A549 treated with CpdA at 1 μM for 4 hours (cell line): ENCODE measurements around the gene BLTP3A. TPM values are rescaled to one million over a fixed set of nuclear protein-coding genes. Genes with fewer than 3 reads are reported as not detected.

Experiments used
- total RNA-seq: library from RNA; stranded (reverse); fragments of 200-300 nt; extraction: Qiagen RNA extraction; gene quantifications from 5 replicates; pipeline ENCODE4 v1.2.3, GENCODE V29; 2022; ENCODE audit warnings: low read depth

Gene BLTP3A, protein sequence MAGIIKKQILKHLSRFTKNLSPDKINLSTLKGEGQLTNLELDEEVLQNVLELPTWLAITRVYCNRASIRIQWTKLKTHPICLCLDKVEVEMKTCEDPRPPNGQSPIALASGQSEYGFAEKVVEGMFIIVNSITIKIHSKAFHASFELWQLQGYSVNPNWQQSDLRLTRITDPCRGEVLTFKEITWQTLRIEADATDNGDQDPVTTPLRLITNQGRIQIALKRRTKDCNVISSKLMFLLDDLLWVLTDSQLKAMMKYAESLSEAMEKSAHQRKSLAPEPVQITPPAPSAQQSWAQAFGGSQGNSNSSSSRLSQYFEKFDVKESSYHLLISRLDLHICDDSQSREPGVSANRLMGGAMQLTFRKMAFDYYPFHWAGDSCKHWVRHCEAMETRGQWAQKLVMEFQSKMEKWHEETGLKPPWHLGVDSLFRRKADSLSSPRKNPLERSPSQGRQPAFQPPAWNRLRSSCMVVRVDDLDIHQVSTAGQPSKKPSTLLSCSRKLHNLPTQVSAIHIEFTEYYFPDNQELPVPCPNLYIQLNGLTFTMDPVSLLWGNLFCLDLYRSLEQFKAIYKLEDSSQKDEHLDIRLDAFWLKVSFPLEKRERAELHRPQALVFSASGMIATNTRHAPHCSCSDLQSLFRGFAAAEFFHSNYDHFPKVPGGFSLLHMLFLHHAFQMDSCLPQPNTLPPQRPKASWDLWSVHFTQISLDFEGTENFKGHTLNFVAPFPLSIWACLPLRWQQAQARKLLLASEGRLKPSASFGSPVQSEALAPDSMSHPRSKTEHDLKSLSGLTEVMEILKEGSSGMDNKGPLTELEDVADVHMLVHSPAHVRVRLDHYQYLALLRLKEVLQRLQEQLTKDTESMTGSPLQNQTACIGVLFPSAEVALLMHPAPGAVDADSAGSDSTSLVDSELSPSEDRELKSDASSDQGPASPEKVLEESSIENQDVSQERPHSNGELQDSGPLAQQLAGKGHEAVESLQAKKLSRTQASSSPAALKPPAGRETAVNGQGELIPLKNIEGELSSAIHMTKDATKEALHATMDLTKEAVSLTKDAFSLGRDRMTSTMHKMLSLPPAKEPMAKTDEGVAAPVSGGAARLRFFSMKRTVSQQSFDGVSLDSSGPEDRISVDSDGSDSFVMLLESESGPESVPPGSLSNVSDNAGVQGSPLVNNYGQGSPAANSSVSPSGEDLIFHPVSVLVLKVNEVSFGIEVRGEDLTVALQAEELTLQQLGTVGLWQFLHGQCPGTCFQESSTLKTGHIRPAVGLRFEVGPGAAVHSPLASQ (N-terminal part only)
- total RNA-seq, result 4.6 to 6.3 TPM (median 5.3 TPM) in 5 replicates

DNA sequence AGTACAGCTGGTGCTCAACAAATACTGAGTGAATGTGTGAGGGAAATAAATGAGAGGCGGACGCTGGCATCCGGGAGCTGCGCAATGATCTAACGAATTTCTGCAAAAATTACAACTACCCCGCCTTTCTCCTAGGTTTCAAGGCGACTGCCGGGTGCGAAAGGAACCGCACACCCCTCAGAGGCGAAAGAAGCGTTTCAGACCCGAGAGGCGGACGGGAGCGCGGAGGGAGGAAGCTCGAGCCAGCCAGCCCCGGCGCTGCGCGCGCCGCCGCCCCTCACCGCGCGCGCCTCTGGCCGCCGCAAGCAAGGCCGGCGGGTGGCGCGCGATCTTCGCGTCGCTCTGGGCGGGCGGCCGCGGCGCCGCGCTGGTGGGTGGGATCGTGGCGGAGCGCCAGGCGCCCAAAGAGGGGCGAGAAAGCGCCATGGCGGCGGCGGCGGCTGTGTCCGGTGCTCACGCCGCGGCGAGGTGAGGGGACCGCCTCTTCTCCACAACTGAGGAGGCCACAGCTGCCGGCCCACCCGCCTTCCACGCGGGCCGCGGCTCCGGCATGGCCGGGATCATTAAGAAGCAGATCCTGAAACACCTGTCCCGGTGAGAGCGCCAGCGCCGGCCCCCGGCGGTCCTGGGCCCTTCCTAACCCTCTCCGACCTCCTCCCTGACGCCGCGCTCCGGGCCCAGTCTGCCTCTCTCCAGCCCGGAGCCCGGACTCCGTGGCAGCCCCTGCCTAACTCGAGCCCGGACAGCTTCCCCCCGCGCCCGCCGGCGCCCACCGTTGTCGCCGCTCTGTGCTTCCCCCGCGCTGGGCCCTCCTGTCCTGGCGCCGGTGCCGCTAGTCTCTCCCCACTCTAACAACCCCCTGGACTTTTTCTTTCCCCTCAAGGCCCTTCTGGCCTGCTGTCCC is at the start of gene BLTP3A:
BLTP3A (plus strand) TSS at position 383 of the 904 bp plus-strand sequence; CDS start at position 551, 168 bp downstream.

Other genes starting within 250 kb of the BLTP3A start
- 1.7 to 3.0 TPM (median 2.6 TPM) in 5 replicates for gene SPDEF, start 235.8 kb upstream of the BLTP3A start, total RNA-seq
- 30.3 to 34.0 TPM (median 31.6 TPM) in 5 replicates for gene ILRUN, start 95.3 kb upstream of the BLTP3A start, total RNA-seq
- 193 to 223 TPM (median 201 TPM) in 5 replicates for gene SNRPC, start 34.6 kb upstream of the BLTP3A start, total RNA-seq
- gene TAF11, start 96.0 kb downstream of the BLTP3A start, total RNA-seq, result 18.8 to 21.3 TPM (median 19.3 TPM) in 5 replicates
- 5.9 to 8.0 TPM (median 7.3 TPM) in 5 replicates for gene ANKS1A, start 97.2 kb downstream of the BLTP3A start, total RNA-seq